HG02798 (cell line): ENCODE data around the gene OGFOD3.

ENCODE experiments used
- ATAC-seq: cut with Tn5 transposase; IDR thresholded peaks from one replicate; pipeline ENCODE4 v1.9.1; 2021; ENCODE audit warnings: mild to moderate bottlenecking; ENCODE audit not compliant: unreplicated experiment, poor library complexity

OGFOD3 gene

GRCh38 chr17:82344175-82344907 is 74.0 kb downstream of the OGFOD3 start:
- no peak for ATAC-seq

- ATAC-seq, result no peak
Observed at GRCh38 chr17:82343560-82343959, 74.8 kb downstream of the OGFOD3 start.

GRCh38 chr17:82342361-82343079 is 75.9 kb downstream of the OGFOD3 start:
- ATAC-seq, result no peak

GRCh38 chr17:82339634-82340580 is 78.5 kb downstream of the OGFOD3 start:
- ATAC-seq, result no peak
